Non-pigmented ciliary epithelial cell (primary cell): Measurements from ENCODE around the gene DEK.
"Not testable (repeated sequence)": the region's sequence is repeated elsewhere in the genome, so short reads cannot be mapped to it uniquely, and the experiment has no call there.

ENCODE experiments used
- DNase-seq: peaks from one replicate; pipeline ENCODE4 v3.0.0-alpha.2; 2010; ENCODE audit warnings: low read depth

Gene DEK

DNA sequence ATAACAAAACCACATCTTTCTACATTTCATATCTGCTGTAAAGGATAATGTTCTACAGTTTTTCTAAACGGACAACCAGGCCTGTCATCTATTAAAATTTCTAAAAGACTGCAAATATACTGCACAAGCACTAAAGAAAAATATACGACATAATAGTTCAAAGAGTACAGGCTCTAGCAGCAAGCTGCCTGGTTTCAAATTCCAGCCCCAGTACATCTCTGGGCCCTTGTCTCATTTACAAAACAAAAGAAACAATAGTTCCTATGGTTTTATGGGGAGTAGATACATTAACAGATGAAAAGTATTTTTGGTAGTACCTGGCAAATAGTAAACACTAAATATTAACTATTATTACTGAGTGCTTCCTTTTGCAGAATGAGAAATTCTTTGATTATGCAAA lies 24.1 kb downstream of the DEK start:
- DNase-seq = no peak

DNA sequence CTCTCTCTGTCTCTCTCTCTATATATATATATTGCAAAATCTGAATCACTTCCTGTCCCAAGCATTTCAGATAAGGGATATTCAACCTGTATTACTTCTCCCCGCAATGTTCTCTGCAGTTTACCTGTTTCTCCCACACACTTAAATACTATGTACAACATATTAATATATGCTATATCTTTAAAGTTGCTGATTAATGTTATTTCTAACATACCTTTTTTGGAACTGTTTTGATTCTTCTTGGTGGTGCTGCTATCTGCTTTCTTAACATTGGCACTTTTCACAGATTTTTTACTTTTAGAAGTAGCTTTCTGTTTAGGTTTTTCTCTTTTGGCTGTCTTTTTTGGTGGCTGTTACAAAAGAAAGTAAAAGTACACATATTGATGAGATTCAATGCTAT lies 27.2 kb downstream of the DEK start:
- DNase-seq = no peak

DNA sequence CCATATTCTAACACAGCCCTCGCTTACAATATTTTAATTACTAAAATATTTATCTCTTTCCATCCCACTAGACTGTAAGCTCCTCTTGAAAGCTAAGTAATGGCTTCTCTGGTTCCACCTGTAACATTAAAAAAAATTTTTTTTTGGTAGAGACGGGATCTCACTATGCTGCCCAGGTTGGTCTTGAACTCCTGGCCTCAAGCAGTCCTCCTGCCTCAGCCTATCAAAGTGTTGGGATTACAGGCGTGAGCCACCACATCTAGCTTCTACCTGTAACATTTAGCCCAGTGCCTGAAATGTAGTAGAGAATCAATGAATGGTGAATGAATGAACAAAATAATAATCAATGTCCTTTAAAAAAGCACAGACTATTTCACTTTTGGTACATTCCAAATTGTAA lies 28.8 kb downstream of the DEK start:
- DNase-seq = no peak

DNA sequence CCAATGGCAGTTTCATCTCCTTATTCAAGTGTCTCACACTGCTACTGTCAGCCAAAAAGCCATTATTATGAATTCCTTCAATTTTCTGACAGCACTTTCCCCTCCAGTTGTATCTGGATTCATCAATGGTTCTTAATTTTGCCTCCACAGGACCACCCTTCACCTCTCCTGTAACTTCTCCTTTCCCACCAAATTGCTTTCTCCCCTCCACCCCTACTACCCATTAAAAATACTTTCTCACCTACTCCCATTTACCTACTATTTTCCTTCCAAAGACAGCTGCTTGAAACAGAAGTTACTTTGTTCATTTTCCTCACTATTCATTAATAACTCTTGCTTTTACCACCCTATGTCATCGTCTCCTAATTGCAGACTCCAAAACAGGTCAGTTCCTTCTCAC lies 29.8 kb downstream of the DEK start:
- DNase-seq = no peak

DNA sequence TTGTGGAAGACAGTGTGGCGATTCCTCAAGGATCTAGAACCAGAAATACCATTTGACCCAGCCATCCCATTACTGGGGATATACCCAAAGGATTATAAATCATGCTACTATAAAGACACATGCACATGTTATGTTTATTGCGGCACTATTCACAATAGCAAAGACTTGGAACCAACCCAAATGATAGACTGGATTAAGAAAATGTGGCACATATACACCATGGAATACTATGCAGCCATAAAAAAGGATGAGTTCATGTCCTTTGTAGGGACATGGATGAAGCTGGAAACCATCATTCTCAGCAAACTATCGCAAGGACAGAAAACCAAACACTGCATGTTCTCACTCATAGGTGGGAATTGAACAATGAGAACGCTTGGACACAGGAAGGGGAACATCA lies 30.6 kb downstream of the DEK start:
- not testable (repeated sequence) for DNase-seq

DNA sequence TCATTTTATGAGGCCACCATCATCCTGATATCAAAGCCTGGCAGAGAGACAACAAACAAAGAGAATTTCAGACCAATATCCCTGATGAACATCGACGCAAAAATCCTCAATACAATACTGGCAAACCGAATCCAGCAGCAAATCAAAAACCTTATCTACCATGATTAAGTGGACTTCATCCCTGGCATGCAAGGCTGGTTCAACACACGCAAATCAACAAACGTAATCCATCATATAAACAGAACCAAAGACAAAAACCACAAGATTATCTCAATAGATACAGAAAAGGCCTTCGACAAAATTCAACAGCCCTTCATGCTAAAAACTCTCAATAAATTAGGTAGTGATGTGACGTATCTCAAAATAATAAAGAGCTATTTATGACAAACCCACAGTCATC lies 32.5 kb downstream of the DEK start:
- not testable (repeated sequence) for DNase-seq

DNA sequence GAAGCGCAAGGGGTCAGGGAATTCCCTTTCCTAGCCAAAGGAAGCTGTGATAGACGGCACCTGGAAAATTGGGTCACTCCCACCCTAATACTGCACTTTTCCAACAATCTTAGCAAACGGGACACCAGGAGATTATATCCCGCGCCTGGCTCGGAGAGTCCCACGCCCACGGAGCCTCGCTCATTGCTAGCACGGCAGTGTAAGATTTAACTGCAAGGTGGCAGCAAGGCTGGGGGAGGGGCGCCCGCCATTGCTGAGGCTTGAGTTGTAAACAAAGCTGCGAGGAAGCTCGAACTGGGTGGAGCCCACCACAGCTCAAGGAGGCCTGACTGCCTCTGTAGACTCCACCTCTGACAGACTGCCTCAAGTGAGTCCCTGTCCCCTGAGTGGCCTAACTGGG lies 35.7 kb downstream of the DEK start:
- DNase-seq = not testable (repeated sequence)

DNA sequence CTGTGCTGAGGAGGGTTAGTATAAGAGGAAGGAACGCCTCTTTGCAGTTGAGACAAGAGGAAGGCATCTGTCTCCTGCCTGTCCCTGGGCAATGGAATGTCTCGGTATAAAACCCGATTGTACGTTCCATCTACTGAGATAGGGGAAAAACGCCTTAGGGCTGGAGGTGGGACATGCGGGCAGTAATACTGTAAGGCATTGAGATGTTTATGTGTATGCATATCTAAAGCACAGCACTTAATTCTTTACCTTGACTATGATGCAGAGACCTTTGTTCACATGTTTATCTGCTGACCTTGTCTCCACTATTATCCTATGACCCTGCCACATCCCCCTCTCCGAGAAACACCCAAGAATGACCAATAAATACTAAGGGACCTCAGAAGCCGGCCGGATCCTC lies 37.2 kb downstream of the DEK start:
- DNase-seq = not testable (repeated sequence)

DNA sequence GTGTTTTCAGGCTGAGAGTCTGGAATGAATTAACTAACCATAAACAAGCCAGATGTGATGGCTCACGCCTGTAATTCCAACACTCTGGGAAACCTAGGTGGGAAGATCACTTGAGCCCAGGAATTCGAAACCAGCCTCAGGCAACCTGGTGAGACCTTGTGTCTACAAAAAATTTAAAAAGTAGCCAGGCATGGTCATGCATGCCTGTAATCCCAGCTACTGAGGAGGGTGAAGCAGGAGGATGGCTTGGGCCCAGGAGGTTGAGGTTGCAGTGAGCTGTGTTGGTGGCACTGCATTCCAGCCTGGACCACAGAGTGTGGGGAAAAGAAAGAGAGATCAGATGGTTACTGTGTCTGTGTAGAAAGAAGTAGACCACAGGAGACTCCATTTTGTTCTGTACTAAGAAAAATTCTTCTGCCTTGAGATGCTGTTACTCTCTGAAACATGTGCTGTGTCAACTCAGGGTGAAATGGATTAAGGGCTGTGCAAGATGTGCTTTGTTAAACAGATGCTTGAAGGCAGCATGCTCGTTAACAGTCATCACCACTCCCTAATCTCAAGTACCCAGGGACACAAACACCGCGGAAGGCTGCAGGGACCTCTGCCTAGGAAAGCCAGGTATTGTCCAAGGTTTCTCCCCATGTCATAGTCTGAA lies 37.8 kb downstream of the DEK start:
- not testable (repeated sequence) for DNase-seq

DNA sequence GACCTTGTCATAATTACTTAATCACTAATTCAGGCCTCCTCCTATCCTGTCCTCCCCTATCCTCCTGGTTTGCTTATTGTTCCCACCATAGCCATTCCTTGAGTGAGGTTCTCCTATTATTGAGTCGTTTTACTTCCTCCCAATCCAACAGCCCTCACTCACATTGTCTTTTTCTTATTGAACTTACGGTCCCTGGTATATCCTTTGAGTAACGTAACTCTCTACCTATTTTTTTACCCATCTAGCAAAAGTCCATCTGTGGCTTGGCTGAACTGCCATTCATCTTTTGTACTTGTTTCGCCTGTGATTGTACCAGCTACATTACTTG lies 43.1 kb downstream of the DEK start:
- no peak for DNase-seq

DNA sequence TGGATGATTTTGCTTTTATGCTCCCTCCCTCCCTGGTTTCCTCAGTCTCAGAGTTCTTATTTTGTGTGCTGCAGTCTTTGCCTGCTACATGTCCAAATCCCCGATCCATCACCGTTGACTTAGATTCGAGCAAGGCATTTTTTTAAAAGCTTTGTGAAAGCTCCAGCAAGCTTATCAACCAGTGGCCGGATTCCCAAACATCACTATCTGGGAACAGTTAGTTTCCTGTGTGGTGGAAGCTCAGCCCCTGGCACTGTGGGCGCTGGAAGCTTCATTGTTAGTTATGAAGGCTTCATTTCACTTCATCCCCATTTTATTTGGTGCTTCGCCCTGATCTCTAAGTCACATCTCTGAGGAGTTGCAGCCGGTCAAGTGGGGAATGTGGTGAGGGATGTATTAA lies 44.7 kb downstream of the DEK start:
- no peak for DNase-seq

DNA sequence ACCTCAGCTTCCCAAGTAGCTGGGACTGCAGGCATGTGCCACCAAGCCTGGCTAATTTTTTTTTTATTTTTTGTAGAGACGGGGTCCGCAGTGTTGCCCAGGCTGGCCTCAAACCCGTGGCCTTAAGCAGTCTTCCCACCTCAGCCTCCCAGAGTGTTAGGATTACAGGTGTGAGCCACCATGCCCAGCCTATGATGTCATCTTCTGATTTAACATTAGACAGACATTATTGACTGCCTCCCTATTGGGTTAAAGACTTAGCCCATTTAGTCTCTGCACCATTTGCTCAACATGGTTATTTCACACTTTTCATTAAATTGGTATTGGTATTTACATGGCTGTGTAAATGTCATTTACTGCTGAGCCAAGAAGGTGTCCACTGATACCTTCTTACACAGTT lies 46.1 kb downstream of the DEK start:
- DNase-seq = no peak

DNA sequence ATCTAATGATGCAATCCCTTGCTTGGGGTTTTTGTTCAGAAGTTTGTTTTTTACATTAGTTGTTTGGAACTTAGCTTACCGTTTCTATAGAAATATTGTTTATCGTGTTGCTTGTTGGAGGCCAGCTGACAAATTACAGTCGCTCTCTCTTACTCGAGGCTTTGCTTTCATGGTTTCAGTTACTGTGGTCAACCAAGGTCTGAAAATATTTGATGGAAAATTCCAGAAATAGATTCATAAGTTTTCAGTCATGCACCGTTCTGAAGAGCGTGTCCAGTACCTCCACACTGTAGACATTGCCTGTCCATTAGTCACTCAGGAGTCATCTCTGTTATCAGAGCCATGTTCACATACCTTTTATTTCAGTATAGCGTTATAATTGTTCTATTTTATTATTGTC lies 47.9 kb downstream of the DEK start:
- DNase-seq = peak; percentile 82

DNA sequence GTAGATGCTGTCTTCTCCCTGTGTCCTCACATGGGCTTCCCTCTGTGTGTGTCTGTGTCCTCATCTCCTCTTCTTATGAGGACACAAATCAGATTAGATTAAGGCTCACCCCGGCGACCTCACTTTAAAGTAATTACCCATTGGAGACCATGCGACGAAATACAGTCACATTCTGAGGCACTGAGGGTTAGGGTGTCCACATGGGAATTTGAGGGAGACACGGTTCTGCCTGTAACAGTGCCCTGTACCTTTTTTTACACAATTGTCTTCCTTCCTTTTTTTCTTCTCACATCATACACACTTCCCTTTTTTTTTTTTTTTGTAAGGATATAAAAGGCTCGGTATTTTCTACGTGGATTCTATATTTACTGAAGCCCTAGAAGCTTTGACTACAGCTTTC lies 48.9 kb downstream of the DEK start:
- DNase-seq = no peak

DNA sequence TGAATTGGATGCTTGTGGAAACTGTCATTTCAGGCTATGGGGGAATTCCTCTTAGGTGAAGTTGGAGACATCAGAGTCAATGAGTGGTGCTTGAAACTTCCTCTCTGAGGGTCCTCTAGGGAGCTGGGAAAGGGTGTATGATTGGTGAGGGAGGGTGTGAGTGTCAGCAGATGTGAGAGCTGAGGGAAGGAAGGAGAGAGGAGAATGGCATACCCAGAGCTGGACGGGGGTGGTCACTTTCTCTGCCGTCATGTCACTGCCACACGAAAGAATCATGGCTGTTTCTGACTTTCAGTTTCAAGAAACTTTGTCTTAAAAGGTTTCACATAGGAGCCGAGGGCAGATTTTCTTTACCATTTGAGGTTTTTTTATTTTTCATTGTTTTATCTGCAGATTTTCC lies 50.3 kb downstream of the DEK start:
- no peak for DNase-seq

DNA sequence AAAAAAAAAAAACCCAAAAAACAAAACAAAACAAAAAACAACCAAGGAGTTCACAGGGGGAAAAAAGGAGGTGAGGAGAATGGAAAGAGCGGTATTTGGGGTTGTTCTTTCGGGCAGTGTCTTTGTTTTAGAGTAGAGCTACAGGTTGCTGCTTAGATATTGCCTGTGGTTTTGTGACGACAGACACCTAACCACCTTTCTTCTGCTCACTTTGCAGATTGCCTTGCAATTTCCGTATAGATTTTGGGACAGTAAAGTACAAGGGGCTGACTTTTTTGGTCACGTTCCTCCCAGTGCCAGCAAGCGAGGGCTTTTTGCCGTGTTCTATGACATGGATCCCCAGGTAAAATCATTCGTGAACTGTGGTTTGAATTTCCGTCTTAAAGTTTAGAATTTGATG lies 50.9 kb downstream of the DEK start:
- no peak for DNase-seq

DNA sequence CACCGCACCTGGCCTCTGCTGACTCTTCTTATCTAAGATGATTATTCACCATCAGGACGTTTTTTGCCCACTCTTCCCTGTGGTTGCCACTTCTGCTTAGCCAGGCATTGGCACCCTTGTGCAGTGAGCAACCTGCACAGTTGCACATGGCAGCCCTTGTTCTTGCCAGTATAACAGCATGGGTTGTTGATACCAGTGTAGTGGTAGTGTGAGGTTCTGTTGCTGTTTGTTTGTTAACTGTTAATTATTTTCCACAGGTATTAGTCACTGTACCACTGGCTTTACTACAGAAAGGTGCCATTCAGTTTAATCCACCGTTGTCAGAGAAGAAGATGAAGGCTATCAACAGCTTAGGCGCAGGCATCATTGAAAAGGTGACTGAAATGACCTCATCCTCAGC lies 52.1 kb downstream of the DEK start:
- DNase-seq = no peak

DNA sequence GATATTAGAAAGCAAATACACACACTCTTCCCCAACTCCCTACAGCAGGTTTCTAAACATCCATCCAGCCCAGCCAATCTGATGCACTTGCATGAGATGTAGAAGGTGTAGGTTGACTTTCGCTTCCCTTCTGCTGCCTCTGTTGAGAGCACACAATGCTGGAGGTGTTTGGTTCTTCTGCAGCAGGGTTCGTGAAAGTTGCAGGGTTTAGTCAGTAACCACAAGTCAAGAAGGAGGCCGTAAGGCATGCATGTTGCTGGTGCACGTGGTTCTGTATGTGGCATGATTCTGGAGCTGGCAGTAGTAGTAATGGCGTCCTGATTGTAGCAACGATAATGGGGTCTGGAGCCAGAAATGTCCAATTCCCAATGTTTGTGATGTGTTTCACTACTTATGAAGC lies 53.0 kb downstream of the DEK start:
- no peak for DNase-seq

DNA sequence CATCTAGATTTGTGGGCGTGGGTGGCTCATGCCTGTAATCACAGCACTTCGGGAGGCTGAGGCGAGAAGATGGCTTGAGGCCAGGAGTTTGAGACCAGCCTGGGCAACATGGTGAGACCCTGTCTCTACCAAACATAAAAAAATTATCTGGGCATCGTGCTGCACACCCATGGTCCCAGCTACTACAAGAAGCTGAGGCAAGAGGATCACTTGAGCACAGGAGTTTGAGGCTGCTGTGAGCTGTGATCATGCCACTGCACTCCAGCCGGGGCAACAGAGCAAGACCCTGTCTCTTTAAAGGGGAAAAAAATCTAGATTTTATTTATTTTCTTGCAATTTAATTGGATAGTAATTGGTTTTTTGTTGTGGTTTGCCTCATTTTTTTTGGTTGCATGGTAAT lies 53.6 kb downstream of the DEK start:
- DNase-seq = no peak

DNA sequence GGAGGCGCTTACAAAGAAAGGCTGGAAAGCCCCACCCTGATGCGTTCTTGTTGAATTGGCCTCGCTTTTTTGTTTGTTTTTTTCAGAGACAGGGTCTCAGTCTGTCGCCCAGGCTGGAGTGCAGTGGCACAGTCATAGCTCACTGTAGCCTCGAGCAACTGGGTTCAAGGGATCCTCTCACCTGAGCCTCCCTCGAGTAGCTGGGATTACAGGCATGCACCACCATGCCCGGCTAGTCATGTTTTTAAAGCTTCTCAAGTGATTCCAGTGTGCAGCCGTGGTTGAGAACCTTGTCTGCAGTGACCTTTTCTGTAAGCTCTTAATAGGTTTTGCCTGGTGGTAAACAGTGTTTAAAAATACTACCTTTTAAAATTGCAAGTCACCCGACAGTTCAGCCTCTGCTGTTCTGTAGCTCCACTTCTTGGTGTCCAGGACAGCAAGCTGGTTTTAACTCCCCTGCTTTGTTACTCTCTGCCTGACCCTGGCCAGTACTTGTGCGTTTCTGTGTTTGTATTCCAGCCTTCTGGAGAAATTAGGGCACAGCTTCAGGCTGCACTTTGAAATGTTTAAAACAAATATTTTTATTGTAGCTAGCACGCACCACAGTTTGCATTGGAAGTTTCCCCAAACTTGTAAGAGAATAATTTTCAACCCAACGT lies 54.7 kb downstream of the DEK start:
- DNase-seq = no peak

DNA sequence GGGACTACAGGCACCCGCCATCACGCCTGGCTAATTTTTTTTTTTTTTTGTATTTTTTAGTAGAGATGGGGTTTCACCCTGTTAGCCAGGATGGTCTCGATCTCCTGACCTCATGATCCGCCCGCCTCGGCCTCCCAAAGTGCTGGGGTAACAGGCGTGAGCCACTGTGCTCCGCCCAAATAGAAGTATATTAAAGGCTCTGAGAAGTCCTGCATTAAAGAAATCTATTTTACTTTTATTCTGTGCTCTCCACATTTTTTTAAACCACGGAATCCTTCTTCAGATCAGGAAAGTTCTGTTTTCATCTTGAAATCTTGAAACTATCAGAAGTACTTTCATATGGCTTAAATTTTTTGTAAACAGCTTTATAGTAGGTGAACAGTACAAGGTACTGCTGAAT lies 55.6 kb downstream of the DEK start:
- DNase-seq = not testable (repeated sequence)

DNA sequence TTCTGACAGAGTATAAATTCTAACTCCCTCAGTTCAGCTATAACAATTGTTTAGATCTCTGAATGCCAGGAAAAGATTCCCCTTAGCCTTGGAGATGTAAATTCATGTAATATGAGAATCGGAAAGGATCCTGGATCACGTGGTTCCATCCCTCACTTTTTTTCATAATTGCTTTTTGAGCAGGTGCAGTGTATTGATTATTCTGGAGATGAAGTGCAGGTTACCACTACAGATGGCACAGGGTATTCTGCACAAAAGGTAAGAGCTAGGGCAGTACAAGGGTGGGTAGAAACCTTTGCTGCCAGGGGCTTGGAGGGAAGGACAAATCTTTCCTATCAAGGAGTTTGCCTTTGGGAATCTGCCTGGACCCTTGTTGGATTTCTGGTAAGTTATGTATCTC lies 56.4 kb downstream of the DEK start:
- no peak for DNase-seq

DNA sequence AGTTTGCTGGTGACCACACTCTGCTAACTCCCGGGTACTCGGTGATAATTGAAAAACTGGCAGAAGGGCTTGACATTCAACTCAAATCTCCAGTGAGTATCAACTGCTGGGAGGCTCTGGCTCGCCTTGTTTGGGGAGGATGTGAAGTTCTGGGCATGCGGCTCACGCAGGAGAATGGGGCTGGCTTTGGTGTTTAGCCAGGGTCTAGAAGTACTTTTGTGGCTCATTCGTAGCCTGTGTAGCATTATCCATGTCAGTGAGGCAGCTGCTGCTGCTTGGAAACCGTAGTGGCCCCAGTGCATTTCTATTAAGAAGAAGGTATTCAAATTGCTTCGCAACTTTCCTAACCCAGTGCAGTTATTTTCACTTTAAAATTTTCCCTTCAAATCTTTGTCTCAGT lies 56.9 kb downstream of the DEK start:
- no peak for DNase-seq

DNA sequence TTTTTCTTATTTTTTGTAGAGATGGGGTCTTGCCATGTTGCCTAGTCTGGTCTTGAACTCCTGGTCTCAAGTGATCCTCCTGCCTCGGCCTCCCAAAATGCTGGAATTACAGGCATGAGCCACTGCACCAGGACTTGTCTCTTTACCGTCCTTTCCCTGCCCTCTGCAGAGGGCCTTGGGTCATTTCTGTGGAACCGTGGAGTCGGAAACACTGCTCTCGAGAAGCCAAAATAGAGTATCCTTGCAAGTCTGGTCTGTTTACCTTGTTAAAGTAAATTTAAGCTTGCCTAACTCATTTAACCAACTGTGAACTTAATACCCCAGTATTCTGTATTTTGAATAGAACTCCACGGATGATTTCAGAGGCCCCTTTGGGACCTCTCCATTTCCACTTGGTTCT lies 57.7 kb downstream of the DEK start:
- DNase-seq = no peak

DNA sequence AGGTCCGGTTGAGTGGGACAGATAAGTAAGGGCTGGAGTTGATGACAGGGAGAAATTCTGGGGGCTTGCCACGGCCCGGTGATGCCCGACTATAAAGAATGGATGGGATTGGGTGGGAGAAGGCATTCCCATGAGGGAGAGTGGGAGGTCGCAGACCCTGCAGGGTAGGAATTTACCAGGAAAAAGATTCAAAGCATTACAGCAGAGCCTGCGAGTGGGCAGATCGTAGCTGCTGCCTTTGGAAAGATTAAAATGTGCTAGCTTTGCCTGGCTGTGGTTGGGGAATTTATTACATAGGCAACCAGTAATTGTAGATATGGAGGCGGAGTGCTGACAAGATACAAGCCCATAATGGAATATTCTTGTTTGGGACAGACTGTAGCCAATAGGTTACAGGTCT lies 59.6 kb downstream of the DEK start:
- no peak for DNase-seq
